Stimulated activated effector memory CD8-positive, alpha-beta T cell treated with anti-CD3 and anti-CD28 coated beads, Interleukin-12 subunit alpha, Interleukin-12 subunit beta, amount 100 ng/mL, for 72 hours (primary cell): ENCODE data around the gene KCNAB1.

Source experiments
- ATAC-seq: fragments of 150-1000 bp; cut with Tn5 transposase; 2 replicates; pipeline ENCODE4 v1.10.0; 2021
- DNase-seq, 2 donors: peaks; one replicate each; pipeline ENCODE4 v3.0.0; 2021 to 2022; ENCODE audit warnings: low spot score in 2 of 2
- H3K27ac Mint-ChIP-seq: one replicate; pipeline ENCODE4 v1.8.0; 2022; ENCODE audit warnings: mild to moderate bottlenecking, mixed read lengths
- H3K36me3 Mint-ChIP-seq: one replicate; pipeline ENCODE4 v1.8.0; 2022; ENCODE audit warnings: mild to moderate bottlenecking, mixed read lengths
- H3K4me1 Mint-ChIP-seq: one replicate; pipeline ENCODE4 v1.8.0; 2022; ENCODE audit warnings: mixed read lengths
- H3K4me3 Mint-ChIP-seq: one replicate; pipeline ENCODE4 v1.8.0; 2022; ENCODE audit warnings: mild to moderate bottlenecking, mixed read lengths
- H3K9me3 Mint-ChIP-seq: one replicate; pipeline ENCODE4 v1.8.0; 2022; ENCODE audit warnings: mixed read lengths

KCNAB1 gene

GRCh38 chr3:156474560-156475389 is 354.4 kb downstream of the KCNAB1 start:
- Mint-ChIP-seq H3K36me3 (no peaks in the 10 kb centered on the region), H3K4me1 (no peaks in the 10 kb centered on the region), H3K9me3 (no peaks in the 10 kb centered on the region), H3K4me3 (no peak overlapping the region), H3K27ac (no peak overlapping the region)
- DNase-seq (no peak), ATAC-seq (no peak)

- DNase-seq (no peak), ATAC-seq (no peak)
- Mint-ChIP-seq H3K9me3 (no peaks in the 10 kb centered on the region), H3K27ac (no peak overlapping the region), H3K4me1 (peaks cover 9% of the 10 kb centered on the region), H3K4me3 (no peak overlapping the region), H3K36me3 (no peaks in the 10 kb centered on the region)
Measured at GRCh38 chr3:156477323-156477722, 356.9 kb downstream of the KCNAB1 start.

- DNase-seq (no peak), ATAC-seq (no peak)
- H3K36me3 Mint-ChIP-seq: no peaks in the 10 kb centered on the region
- H3K27ac Mint-ChIP-seq: no peak overlapping the region
- no peaks in the 10 kb centered on the region for H3K9me3 Mint-ChIP-seq
- no peak overlapping the region for H3K4me3 Mint-ChIP-seq
- peaks cover 17% of the 10 kb centered on the region for H3K4me1 Mint-ChIP-seq
Measured at GRCh38 chr3:156478891-156479290, 358.5 kb downstream of the KCNAB1 start.

- no peak for ATAC-seq
- Mint-ChIP-seq H3K27ac (no peak overlapping the region), H3K9me3 (no peaks in the 10 kb centered on the region), H3K4me1 (peaks cover 24% of the 10 kb centered on the region), H3K4me3 (no peak overlapping the region), H3K36me3 (no peaks in the 10 kb centered on the region)
- no peak for DNase-seq
Measured at GRCh38 chr3:156479604-156480003, 359.2 kb downstream of the KCNAB1 start.

- ATAC-seq (no peak), DNase-seq (no peak)
- Mint-ChIP-seq H3K4me3 (no peak overlapping the region), H3K4me1 (peaks cover 29% of the 10 kb centered on the region), H3K27ac (no peak overlapping the region), H3K36me3 (no peaks in the 10 kb centered on the region), H3K9me3 (no peaks in the 10 kb centered on the region)
Measured at GRCh38 chr3:156480949-156481348, 360.6 kb downstream of the KCNAB1 start.

GRCh38 chr3:156483002-156483401 is 362.6 kb downstream of the KCNAB1 start:
- ATAC-seq (no peak), DNase-seq (no peak)
- Mint-ChIP-seq H3K4me1 (peaks cover 29% of the 10 kb centered on the region), H3K27ac (no peak overlapping the region), H3K9me3 (no peaks in the 10 kb centered on the region), H3K4me3 (no peak overlapping the region), H3K36me3 (no peaks in the 10 kb centered on the region)

GRCh38 chr3:156483426-156483825 is 363.0 kb downstream of the KCNAB1 start:
- H3K4me3 Mint-ChIP-seq: peak overlapping the region; percentile 47
- no peaks in the 10 kb centered on the region for H3K9me3 Mint-ChIP-seq
- ATAC-seq: peak; percentile 97
- DNase-seq: peak in 1 of 2 donors; percentile 55
- no peaks in the 10 kb centered on the region for H3K36me3 Mint-ChIP-seq
- H3K27ac Mint-ChIP-seq: peak overlapping the region; percentile 60
- H3K4me1 Mint-ChIP-seq: peaks cover 29% of the 10 kb centered on the region

GRCh38 chr3:156483961-156484787 is 363.8 kb downstream of the KCNAB1 start:
- H3K27ac Mint-ChIP-seq: peak overlapping the region; percentile 60
- no peaks in the 10 kb centered on the region for H3K9me3 Mint-ChIP-seq
- peaks cover 29% of the 10 kb centered on the region for H3K4me1 Mint-ChIP-seq
- ATAC-seq: peak; percentile 85
- peak overlapping the region; percentile 47 for H3K4me3 Mint-ChIP-seq
- DNase-seq: peak; percentile 12 to 64
- no peaks in the 10 kb centered on the region for H3K36me3 Mint-ChIP-seq

GRCh38 chr3:156488767-156489166 is 368.4 kb downstream of the KCNAB1 start:
- no peaks in the 10 kb centered on the region for H3K36me3 Mint-ChIP-seq
- no peak overlapping the region for H3K27ac Mint-ChIP-seq
- H3K4me3 Mint-ChIP-seq: no peak overlapping the region
- H3K9me3 Mint-ChIP-seq: no peaks in the 10 kb centered on the region
- DNase-seq: no peak
- H3K4me1 Mint-ChIP-seq: peaks cover 13% of the 10 kb centered on the region
- ATAC-seq: no peak

- peaks cover 7% of the 10 kb centered on the region for H3K4me1 Mint-ChIP-seq
- no peak overlapping the region for H3K4me3 Mint-ChIP-seq
- H3K9me3 Mint-ChIP-seq: no peaks in the 10 kb centered on the region
- no peak overlapping the region for H3K27ac Mint-ChIP-seq
- no peak for DNase-seq
- no peak for ATAC-seq
- no peaks in the 10 kb centered on the region for H3K36me3 Mint-ChIP-seq
Measured at GRCh38 chr3:156489462-156489911, 369.1 kb downstream of the KCNAB1 start.

GRCh38 chr3:156491192-156491591 is 370.8 kb downstream of the KCNAB1 start:
- Mint-ChIP-seq H3K4me1 (no peaks in the 10 kb centered on the region), H3K9me3 (no peaks in the 10 kb centered on the region), H3K4me3 (no peak overlapping the region), H3K36me3 (no peaks in the 10 kb centered on the region), H3K27ac (no peak overlapping the region)
- ATAC-seq: no peak
- DNase-seq: no peak

GRCh38 chr3:156492801-156493261 is 372.5 kb downstream of the KCNAB1 start:
- Mint-ChIP-seq H3K4me3 (no peak overlapping the region), H3K27ac (no peak overlapping the region), H3K4me1 (no peaks in the 10 kb centered on the region), H3K9me3 (peaks cover 4% of the 10 kb centered on the region), H3K36me3 (no peaks in the 10 kb centered on the region)
- ATAC-seq: no peak
- DNase-seq: no peak

- Mint-ChIP-seq H3K36me3 (no peaks in the 10 kb centered on the region), H3K9me3 (peaks cover 8% of the 10 kb centered on the region), H3K27ac (no peak overlapping the region), H3K4me3 (no peak overlapping the region), H3K4me1 (no peaks in the 10 kb centered on the region)
- DNase-seq (no peak), ATAC-seq (no peak)
Measured at GRCh38 chr3:156493887-156494286, 373.5 kb downstream of the KCNAB1 start.

- Mint-ChIP-seq H3K4me1 (no peaks in the 10 kb centered on the region), H3K36me3 (no peaks in the 10 kb centered on the region), H3K9me3 (peaks cover 8% of the 10 kb centered on the region), H3K27ac (no peak overlapping the region), H3K4me3 (no peak overlapping the region)
- ATAC-seq (no peak), DNase-seq (no peak)
Measured at GRCh38 chr3:156495816-156496215, 375.4 kb downstream of the KCNAB1 start.

- Mint-ChIP-seq H3K36me3 (no peaks in the 10 kb centered on the region), H3K9me3 (peaks cover 8% of the 10 kb centered on the region), H3K4me1 (no peaks in the 10 kb centered on the region), H3K27ac (no peak overlapping the region), H3K4me3 (no peak overlapping the region)
- DNase-seq (no peak), ATAC-seq (no peak)
Measured at GRCh38 chr3:156497326-156497725, 376.9 kb downstream of the KCNAB1 start.
